K562 (cell line): Measurements from ENCODE around the gene SLC29A3. TPM values are rescaled to one million over a fixed set of nuclear protein-coding genes. Genes with fewer than 3 reads are reported as not detected.

ENCODE experiments used
- ATAC-seq: fragments of 200-7000 bp; cut with Tn5 transposase; 3 replicates; pipeline ENCODE4 v1.9.1; 2020; ENCODE audit warnings: moderate library complexity
- BruUV-seq: library from RNA; stranded (reverse); fragments of 400-500 nt; replicated peaks from 2 replicates; lab custom pipeline; 2021; lab: Mats Ljungman, UMichigan
- CTCF ChIA-PET: fragments of 300-600 bp; formaldehyde crosslinking; extraction: SDS; loops from one replicate; lab custom pipeline; 2021; ENCODE audit warnings: low intra/inter-chr PET ratio; lab: Yijun Ruan, JAX
- POLR2A ChIA-PET: fragments of 300-600, 350-650 bp; sonication (Branson Sonifier 250); formaldehyde crosslinking; extraction: SDS; loops from one replicate; lab custom pipeline; 2021; ENCODE audit warnings: antibody characterized with exemption, inconsistent platforms; lab: Yijun Ruan, JAX
- DNase-seq, 4 experiments: peaks; one replicate each; pipeline versions ENCODE4 v3.0.0 to v3.0.0-alpha.2; 2011 to 2018; ENCODE audit warnings: low spot score in 3 of 4, mixed read lengths in 3 of 4; ENCODE audit errors: extremely low read depth in 1 of 4
- FAIRE-seq: peaks from 2 replicates; lab custom pipeline; 2011; peaks lifted over from hg19 to GRCh38; lab: Jason Lieb, UNC
- H2AFZ ChIP-seq: 2 replicates; pipeline ENCODE4 v1.6.0; 2011; ENCODE audit warnings: low read depth, low read length, control low read depth, inconsistent platforms
- H3K27ac ChIP-seq: fragments of 200-600 bp; 3 replicates; pipeline ENCODE4 v1.8.0; 2011; ENCODE audit warnings: low read depth, mild to moderate bottlenecking, control low read depth, inconsistent platforms, low read length, moderate library complexity, mixed read lengths; ENCODE audit errors: extremely low read depth
- H3K27me3 ChIP-seq, 2 experiments: fragments of 300-600 bp in 1 of 2; 2 replicates in 1 of 2; 3 replicates in 1 of 2; pipeline versions ENCODE4 v1.6.0 to v1.8.0; 2011; ENCODE audit warnings: inconsistent platforms in 2 of 2, low read length in 2 of 2, mild to moderate bottlenecking in 1 of 2, mixed read lengths in 1 of 2, moderate library complexity in 1 of 2; ENCODE audit not compliant: control insufficient read depth in 2 of 2, insufficient read depth in 2 of 2
- H3K36me3 ChIP-seq: fragments of 300-600 bp; 3 replicates; pipeline ENCODE4 v1.8.0; 2011; ENCODE audit warnings: mild to moderate bottlenecking, low read length, inconsistent platforms; ENCODE audit not compliant: control insufficient read depth, insufficient read depth
- H3K4me1 ChIP-seq, 2 experiments: fragments of 200-600 bp in 1 of 2; replicated peaks in 1 of 2; 2 replicates in 1 of 2; 3 replicates in 1 of 2; pipeline versions ENCODE4 v1.5.1 to v1.8.0; 2011; ENCODE audit warnings: inconsistent platforms in 2 of 2, low read length in 2 of 2, mild to moderate bottlenecking in 1 of 2, mixed read lengths in 1 of 2, moderate library complexity in 1 of 2; ENCODE audit not compliant: control insufficient read depth in 2 of 2, insufficient read depth in 2 of 2
- H3K4me2 ChIP-seq: 2 replicates; pipeline ENCODE4 v1.6.1; 2011; ENCODE audit warnings: low read length, control low read depth, inconsistent platforms, mixed read lengths; ENCODE audit not compliant: insufficient read depth
- H3K4me3 ChIP-seq: fragments of 200-600 bp; sonication (generic), shearing (Covaris generic); 2 replicates; pipeline ENCODE4 v1.5.1; 2016; ENCODE audit warnings: control low read depth, inconsistent platforms
- H3K79me2 ChIP-seq: fragments of 200-600 bp; 3 replicates; pipeline ENCODE4 v1.8.0; 2011; ENCODE audit warnings: low read length, inconsistent platforms; ENCODE audit not compliant: control insufficient read depth, insufficient read depth
- H3K9ac ChIP-seq, 2 experiments: 2 replicates each; pipeline versions ENCODE4 v1.6.0 to v1.6.1; 2011; ENCODE audit warnings: low read depth in 2 of 2, low read length in 2 of 2, control low read depth in 1 of 2, inconsistent platforms in 1 of 2, mild to moderate bottlenecking in 1 of 2, mixed read lengths in 1 of 2; ENCODE audit not compliant: insufficient read depth in 1 of 2
- H3K9me1 ChIP-seq: one replicate; pipeline ENCODE4 v1.6.0; 2011; ENCODE audit warnings: inconsistent platforms, mild to moderate bottlenecking, low read length, moderate library complexity; ENCODE audit not compliant: control insufficient read depth, insufficient read depth
- H3K9me3 ChIP-seq: replicated peaks from 2 replicates; pipeline ENCODE4 v1.5.1; 2011; ENCODE audit warnings: low read depth, low read length, inconsistent platforms; ENCODE audit not compliant: control insufficient read depth, insufficient read depth
- H4K20me1 ChIP-seq: replicated peaks from 2 replicates; pipeline ENCODE4 v1.6.1; 2011; ENCODE audit warnings: low read length, inconsistent platforms, mixed read lengths; ENCODE audit not compliant: control insufficient read depth, insufficient read depth
- FIP1L1 ChIP-seq: fragments of 200-400 bp; formaldehyde crosslinking; IDR thresholded peaks from 2 replicates; pipeline ENCODE4 v1.6.1; 2018; ENCODE audit warnings: mild to moderate bottlenecking, low read depth, low read length; ENCODE audit not compliant: poor library complexity, severe bottlenecking
- ID3 ChIP-seq, 2 experiments: fragments of 250-450 bp in 1 of 2; fragments of 450-650 bp in 1 of 2; sonication (Bioruptor Pico) in 1 of 2; IDR thresholded peaks; 2 replicates each; pipeline versions ENCODE4 v1.6.1 to v1.8.0; 2016 to 2021; ENCODE audit warnings: mild to moderate bottlenecking in 2 of 2, moderate library complexity in 2 of 2, missing compliant biosample characterization in 1 of 2, missing genetic modification characterization in 1 of 2
- LEF1 ChIP-seq: fragments of 450-650 bp; IDR thresholded peaks from 2 replicates; pipeline ENCODE4 v1.6.1; 2016; ENCODE audit warnings: mild to moderate bottlenecking
- MIER1 ChIP-seq: fragments of 450-650 bp; IDR thresholded peaks from 2 replicates; pipeline ENCODE4 v1.6.1; 2016; ENCODE audit warnings: antibody characterized with exemption, mild to moderate bottlenecking, low read depth
- MYC ChIP-seq, 2 experiments: fragments of 250-450 bp in 1 of 2; sonication (Bioruptor Pico) in 1 of 2; IDR thresholded peaks; 2 replicates each; pipeline versions ENCODE4 v1.5.1 to v1.6.1; 2012 to 2021; ENCODE audit warnings: low read depth in 2 of 2, borderline replicate concordance in 1 of 2, improper control_type of control experiment in 1 of 2, low read length in 1 of 2, mild to moderate bottlenecking in 1 of 2, moderate library complexity in 1 of 2
- NFRKB ChIP-seq: fragments of 450-650 bp; IDR thresholded peaks from 2 replicates; pipeline ENCODE4 v1.6.1; 2016; ENCODE audit warnings: low read depth
- POU5F1 ChIP-seq: fragments of 150-350 bp; IDR thresholded peaks from 2 replicates; pipeline ENCODE4 v1.6.1; 2014; ENCODE audit warnings: borderline replicate concordance, low read length, low read depth, mild to moderate bottlenecking; ENCODE audit not compliant: partially characterized antibody
- PRDM10 ChIP-seq: fragments of 450-650 bp; IDR thresholded peaks from 2 replicates; pipeline ENCODE4 v1.6.1; 2018; ENCODE audit not compliant: partially characterized antibody
- SREBF1 ChIP-seq: fragments of 150-350 bp; IDR thresholded peaks from 2 replicates; pipeline ENCODE4 v1.6.1; 2014; ENCODE audit warnings: antibody characterized with exemption, low read depth, low read length, borderline replicate concordance
- SREBF2 ChIP-seq: sonication (generic); formaldehyde crosslinking; IDR thresholded peaks from 2 replicates; pipeline ENCODE4 v1.4.0; 2020; ENCODE audit warnings: mild to moderate bottlenecking, missing genetic modification reagents
- ZNF354B ChIP-seq: fragments of 250-450 bp; sonication (Bioruptor Pico); IDR thresholded peaks from 2 replicates; pipeline ENCODE4 v1.4.0; 2020
- WGBS: fragments of 100-300 bp; shearing (Covaris generic); methylation state at CpG from one replicate; pipeline ENCODE4 v1.1.6; 2016; ENCODE audit warnings: low coverage, mixed read lengths; ENCODE audit not compliant: insufficient coverage; ENCODE audit errors: missing lambda C conversion rate; 5-methylcytosine and 5-hydroxymethylcytosine counted together
- in situ Hi-C: fragments of 300-500 bp; cut with MboI; formaldehyde crosslinking; loops from 4 replicates; pipeline ENCODE4 v1.15.0; 2018; ENCODE audit warnings: inconsistent platforms, mixed read lengths
- intact Hi-C: fragments of 100-400 bp; cut with micrococcal nuclease; formaldehyde crosslinking; loops from 2 replicates; pipeline ENCODE4 v1.14.2; 2022
- polyA plus RNA-seq, 8 experiments: library from polyadenylated mRNA; depleted of rRNA in 4 of 8; stranded (reverse) in 5 of 8; unstranded in 3 of 8; fragments of >200 nt; fragmentation: Nextera tagmentation in 2 of 8; fragmentation: Illumina TruSeq in 1 of 8; extraction: Ambion mirVana in 2 of 8; extraction: Trizol in 1 of 8; gene quantifications; 2 replicates each; pipeline versions ENCODE4 v1.2.1 to v1.2.3, GENCODE V29; 2011 to 2014; ENCODE audit warnings: inconsistent platforms in 1 of 8, missing spikeins in 1 of 8
- total RNA-seq, 7 experiments: library from RNA; depleted of rRNA in 6 of 7; stranded (reverse); fragments of >200 nt in 6 of 7; fragmentation: Illumina TruSeq in 2 of 7; extraction: Trizol in 2 of 7; gene quantifications; 2 replicates each; pipeline versions ENCODE4 v1.2.1 to v1.2.3, GENCODE V29; 2011 to 2021; ENCODE audit warnings: low replicate concordance in 1 of 7
- TF ChIP-seq, protein P1 (sequence below): sonication (generic); formaldehyde crosslinking; IDR thresholded peaks from 2 replicates; pipeline ENCODE4 v1.8.0; 2022; ENCODE audit warnings: missing genetic modification reagents, mild to moderate bottlenecking, borderline replicate concordance
- TF ChIP-seq, protein P2 (sequence below): IDR thresholded peaks from 2 replicates; pipeline ENCODE4 v1.6.1; 2016; ENCODE audit warnings: missing genetic modification characterization, missing compliant biosample characterization

Gene SLC29A3
- total and polyA plus RNA-seq, 9 of the 15 experiments (the other 6 are each of a cell fraction or from before 2014, with no cell fraction given): 2.1 to 10.7 (median 4.6) TPM

GRCh38 chr10:71359364-71360046 lies 40.4 kb downstream of the SLC29A3 start:
- intact Hi-C loops: no loop called here
- BruUV-seq: no TSS peak
- Histone ChIP-seq H3K4me2 (peak overlapping the region; percentile 61), H3K4me3 (no peak overlapping the region), H4K20me1 (no peaks in the 10 kb centered on the region), H3K27ac (peak overlapping the region; percentile 74), H3K9me3 (no peaks in the 10 kb centered on the region), H3K36me3 (peaks cover 13% of the 10 kb centered on the region; the same call in 1 of the 3 replicates), H3K79me2 (no peaks in the 10 kb centered on the region), H3K9ac (peak overlapping the region; percentile 3 to 19; a peak in 3 of 4 replicates), H2AFZ (peak overlapping the region; percentile 86), H3K4me1 (peaks cover 24 to 26% of the 10 kb centered on the region in 2 experiments), H3K27me3 (no peaks in the 10 kb centered on the region), H3K9me1 (no peaks in the 10 kb centered on the region)
- DNase-seq (peak; percentile 89 to 95 (median 90)), ATAC-seq (peak; percentile 86), FAIRE-seq (peak; percentile 94)
- 3% methylated on average over 9 of the region's 9 CpGs for WGBS
- ChIA-PET POLR2A (interaction anchor here (0.6 to 2.9 kb wide), 9 partner anchors 10 to 487 kb away, joined by 3 to 11 read pairs (median 4); partner anchors contain the start of gene SLC29A3), CTCF (interaction anchor here (0.7 kb wide), 1 partner anchor 394 kb away, joined by 5 read pairs; no protein-coding TSS in a partner anchor)
- in situ Hi-C loops: no loop called here
- TF ChIP-seq MIER1 (peak; percentile 86), POU5F1 (no peak), PRDM10 (peak; percentile 26), SREBF2 (CRISPR knock-in tag) (no peak), LEF1 (peak; percentile 39; the same call in 1 of the 2 replicates), SREBF1 (no peak), FIP1L1 (no peak), ID3 (CRISPR knock-in tag; IDR thresholded peaks at IDR 0.05) (no peak), ID3 (tag; IDR thresholded peaks at IDR 0.05) (no peak), ZNF354B (CRISPR knock-in tag) (no peak), MYC (IDR thresholded peaks at IDR 0.05; ENCODE audit: low read depth, low read length) (peak; percentile 77; the same call in 1 of the 2 replicates), MYC (CRISPR knock-in tag; IDR thresholded peaks at IDR 0.05; ENCODE audit: borderline replicate concordance, low read depth) (no peak), NFRKB (no peak)
- TF ChIP-seq, protein P1, sequence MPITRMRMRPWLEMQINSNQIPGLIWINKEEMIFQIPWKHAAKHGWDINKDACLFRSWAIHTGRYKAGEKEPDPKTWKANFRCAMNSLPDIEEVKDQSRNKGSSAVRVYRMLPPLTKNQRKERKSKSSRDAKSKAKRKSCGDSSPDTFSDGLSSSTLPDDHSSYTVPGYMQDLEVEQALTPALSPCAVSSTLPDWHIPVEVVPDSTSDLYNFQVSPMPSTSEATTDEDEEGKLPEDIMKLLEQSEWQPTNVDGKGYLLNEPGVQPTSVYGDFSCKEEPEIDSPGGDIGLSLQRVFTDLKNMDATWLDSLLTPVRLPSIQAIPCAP: no peak
- TF ChIP-seq, protein P2, sequence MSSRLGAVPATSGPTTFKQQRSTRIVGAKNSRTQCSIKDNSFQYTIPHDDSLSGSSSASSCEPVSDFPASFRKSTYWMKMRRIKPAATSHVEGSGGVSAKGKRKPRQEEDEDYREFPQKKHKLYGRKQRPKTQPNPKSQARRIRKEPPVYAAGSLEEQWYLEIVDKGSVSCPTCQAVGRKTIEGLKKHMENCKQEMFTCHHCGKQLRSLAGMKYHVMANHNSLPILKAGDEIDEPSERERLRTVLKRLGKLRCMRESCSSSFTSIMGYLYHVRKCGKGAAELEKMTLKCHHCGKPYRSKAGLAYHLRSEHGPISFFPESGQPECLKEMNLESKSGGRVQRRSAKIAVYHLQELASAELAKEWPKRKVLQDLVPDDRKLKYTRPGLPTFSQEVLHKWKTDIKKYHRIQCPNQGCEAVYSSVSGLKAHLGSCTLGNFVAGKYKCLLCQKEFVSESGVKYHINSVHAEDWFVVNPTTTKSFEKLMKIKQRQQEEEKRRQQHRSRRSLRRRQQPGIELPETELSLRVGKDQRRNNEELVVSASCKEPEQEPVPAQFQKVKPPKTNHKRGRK (tag): no peak
